Stomach (tissue), 9 donors: ENCODE measurements around the gene CNOT11. TPM values are rescaled to one million over a fixed set of nuclear protein-coding genes. Genes with fewer than 3 reads are reported as not detected.

Source experiments
- DNase-seq, 2 donors: peaks; one replicate each; pipeline versions ENCODE4 v3.0.0 to v3.0.0-alpha.2; 2013 to 2019
- H3K27ac ChIP-seq, 5 donors: fragments of 200-600 bp in 4 of 5; sonication (generic) in 4 of 5; one replicate each; pipeline ENCODE4 v1.5.1; 2013 to 2019; ENCODE audit warnings: mild to moderate bottlenecking in 1 of 5, moderate library complexity in 1 of 5
- H3K27me3 ChIP-seq, 3 donors: fragments of 200-600 bp; sonication (generic); one replicate each; pipeline ENCODE4 v1.5.1; 2017 to 2019; ENCODE audit warnings: mixed run types in 1 of 3
- H3K36me3 ChIP-seq, 4 donors: fragments of 200-600 bp; sonication (generic); 1 replicate in 3 of 4; 2 replicates in 1 of 4; pipeline ENCODE4 v1.5.1; 2016 to 2019
- H3K4me1 ChIP-seq, 4 donors: fragments of 200-600 bp; sonication (generic); one replicate each; pipeline ENCODE4 v1.5.1; 2016 to 2019
- H3K4me3 ChIP-seq, 4 donors: fragments of 200-600 bp; sonication (generic) in 3 of 4; one replicate each; pipeline ENCODE4 v1.5.1; 2016 to 2019; ENCODE audit warnings: mild to moderate bottlenecking in 1 of 4
- H3K9me3 ChIP-seq, 4 donors: fragments of 200-600 bp; sonication (generic); one replicate each; pipeline ENCODE4 v1.5.1; 2016 to 2019
- EP300 ChIP-seq: sonication (generic); formaldehyde crosslinking; IDR thresholded peaks from one replicate; pipeline ENCODE4 v1.6.1; 2017; ENCODE audit warnings: antibody characterized with exemption
- POLR2A ChIP-seq, 4 donors: fragments of 450-650 bp; IDR thresholded peaks; one replicate each; pipeline ENCODE4 v1.6.1; 2016; ENCODE audit warnings: antibody characterized with exemption in 4 of 4, control low read depth in 2 of 4, mild to moderate bottlenecking in 1 of 4, moderate library complexity in 1 of 4
- POLR2AphosphoS5 ChIP-seq, 3 donors: sonication (generic); formaldehyde crosslinking; IDR thresholded peaks; one replicate each; pipeline ENCODE4 v1.6.1; 2016; ENCODE audit warnings: antibody characterized with exemption in 3 of 3
- WGBS, 5 donors: extraction: QIAGEN DNeasy Blood & Tissue Kit in 3 of 5; methylation state at CpG; one replicate each; pipeline versions ENCODE4 v1.1.5 to v1.1.7; 2013 to 2018; 5-methylcytosine and 5-hydroxymethylcytosine counted together
- intact Hi-C: fragments of 100-400 bp; cut with DNase I; formaldehyde crosslinking; loops from one replicate; pipeline ENCODE4 v1.15.1; 2023; ENCODE audit warnings: low total_unique reads
- polyA plus RNA-seq, 3 donors: library from polyadenylated mRNA; stranded (reverse); fragments of 200-250 nt; gene quantifications; one replicate each; pipeline ENCODE4 v1.2.3, GENCODE V29; 2013
- total RNA-seq, 5 donors: library from RNA; depleted of rRNA; stranded (reverse); fragments of >200 nt; gene quantifications; one replicate each; pipeline versions ENCODE4 v1.1.0 to v1.2.3, GENCODE V29; 2014 to 2016
- TF ChIP-seq, protein P1 (sequence below), 7 experiments: fragments of 450-650 bp in 4 of 7; fragments of 200-600 bp in 3 of 7; sonication (generic) in 3 of 7; IDR thresholded peaks; one replicate each; pipeline ENCODE4 v1.5.1; 2016 to 2019; ENCODE audit warnings: antibody characterized with exemption in 7 of 7, control low read depth in 2 of 7, mild to moderate bottlenecking in 1 of 7
- donor health status: healthy with polysubstance abuse.
- donor health status: Bipolar disorder and iron deficiency.
- donor health status: healthy.

CNOT11 gene
- total and polyA plus RNA-seq, 8 donors = 9.3 to 71.4 (median 23.3) TPM

DNA sequence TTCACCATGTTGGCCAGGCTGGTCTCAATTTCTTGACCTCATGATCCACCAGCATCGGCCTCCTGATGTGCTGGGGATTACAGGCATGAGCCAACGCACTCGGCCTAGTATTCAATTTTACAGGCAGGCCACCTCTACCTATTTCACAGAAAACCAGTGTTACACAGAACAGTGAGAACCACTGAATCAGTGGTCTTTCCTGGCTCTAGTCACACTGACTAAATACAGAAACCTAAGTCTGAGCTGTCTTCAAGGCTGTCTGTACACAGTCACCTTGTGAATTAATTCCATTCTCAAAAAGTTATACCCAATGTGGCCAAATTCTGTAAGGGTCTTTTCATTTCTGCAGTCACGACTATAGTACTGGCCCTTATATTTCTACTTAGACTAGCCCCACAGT lies 52.3 kb downstream of the CNOT11 start:
- Histone ChIP-seq H3K27ac (peak overlapping the region in 3 of 5 donors; percentile 64 to 95 (median 95)), H3K27me3 (no peaks in the 10 kb centered on the region), H3K9me3 (no peaks in the 10 kb centered on the region), H3K36me3 (peaks cover 0 to 15% (median 4%) of the 10 kb centered on the region in 4 donors), H3K4me1 (peaks cover 41 to 82% (median 62%) of the 10 kb centered on the region in 4 donors), H3K4me3 (peak overlapping the region in 2 of 4 donors; percentile 79 to 92)
- no peak for DNase-seq
- intact Hi-C loops = no loop called here
- 77 to 87% (median 83%) methylated on average over 4 of the region's 4 CpGs for WGBS, 5 donors
- TF ChIP-seq POLR2AphosphoS5 (IDR thresholded peaks at IDR 0.05) (no peak), EP300 (no peak), POLR2A (IDR thresholded peaks at IDR 0.05) (no peak)
- TF ChIP-seq, protein P1, sequence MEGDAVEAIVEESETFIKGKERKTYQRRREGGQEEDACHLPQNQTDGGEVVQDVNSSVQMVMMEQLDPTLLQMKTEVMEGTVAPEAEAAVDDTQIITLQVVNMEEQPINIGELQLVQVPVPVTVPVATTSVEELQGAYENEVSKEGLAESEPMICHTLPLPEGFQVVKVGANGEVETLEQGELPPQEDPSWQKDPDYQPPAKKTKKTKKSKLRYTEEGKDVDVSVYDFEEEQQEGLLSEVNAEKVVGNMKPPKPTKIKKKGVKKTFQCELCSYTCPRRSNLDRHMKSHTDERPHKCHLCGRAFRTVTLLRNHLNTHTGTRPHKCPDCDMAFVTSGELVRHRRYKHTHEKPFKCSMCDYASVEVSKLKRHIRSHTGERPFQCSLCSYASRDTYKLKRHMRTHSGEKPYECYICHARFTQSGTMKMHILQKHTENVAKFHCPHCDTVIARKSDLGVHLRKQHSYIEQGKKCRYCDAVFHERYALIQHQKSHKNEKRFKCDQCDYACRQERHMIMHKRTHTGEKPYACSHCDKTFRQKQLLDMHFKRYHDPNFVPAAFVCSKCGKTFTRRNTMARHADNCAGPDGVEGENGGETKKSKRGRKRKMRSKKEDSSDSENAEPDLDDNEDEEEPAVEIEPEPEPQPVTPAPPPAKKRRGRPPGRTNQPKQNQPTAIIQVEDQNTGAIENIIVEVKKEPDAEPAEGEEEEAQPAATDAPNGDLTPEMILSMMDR (IDR thresholded peaks at IDR 0.05) = no peak

GRCh38 chr2:101305492-101306078 lies 52.9 kb downstream of the CNOT11 start:
- H3K9me3 ChIP-seq = no peaks in the 10 kb centered on the region
- DNase-seq = no peak
- H3K4me1 ChIP-seq = peaks cover 37 to 77% (median 57%) of the 10 kb centered on the region in 4 donors
- TF ChIP-seq EP300 (no peak), POLR2A (IDR thresholded peaks at IDR 0.05) (no peak), POLR2AphosphoS5 (IDR thresholded peaks at IDR 0.05) (peak in 1 of 3 donors; percentile 53)
- TF ChIP-seq, protein P1 (IDR thresholded peaks at IDR 0.05) = no peak
- H3K4me3 ChIP-seq = peak overlapping the region; percentile 79 to 92 (median 89)
- intact Hi-C loops = no loop called here
- peaks cover 0 to 15% (median 4%) of the 10 kb centered on the region in 4 donors for H3K36me3 ChIP-seq
- H3K27ac ChIP-seq = peak overlapping the region in 3 of 5 donors; percentile 94 to 95 (median 95)
- whole genome bisulfite sequencing, 5 donors = 58 to 65% (median 63%) methylated on average over 7 of the region's 7 CpGs
- H3K27me3 ChIP-seq = no peaks in the 10 kb centered on the region

DNA sequence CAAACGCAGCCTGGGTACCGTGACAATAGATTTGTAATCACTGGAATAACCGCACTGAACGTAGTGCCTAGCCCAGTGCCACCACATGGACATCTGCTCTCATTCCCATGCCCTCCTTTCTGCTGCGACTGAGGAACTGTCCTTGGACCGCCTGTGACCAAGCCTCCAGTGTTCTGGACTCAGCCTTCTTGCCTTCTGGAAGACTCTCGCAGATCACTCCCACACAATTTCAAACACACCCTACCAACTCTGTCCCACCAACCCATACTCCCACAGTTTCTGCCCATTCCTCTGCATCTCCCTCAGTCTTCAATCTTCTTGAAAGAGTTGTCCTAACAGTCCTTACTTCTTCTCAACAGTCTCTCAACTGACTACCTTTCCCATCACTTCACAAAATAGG lies 53.7 kb downstream of the CNOT11 start:
- H3K27me3 ChIP-seq = no peaks in the 10 kb centered on the region
- intact Hi-C loops = no loop called here
- H3K4me3 ChIP-seq = peak overlapping the region; percentile 79 to 92 (median 89)
- peak overlapping the region; percentile 22 to 95 (median 94) for H3K27ac ChIP-seq
- H3K4me1 ChIP-seq = peaks cover 34 to 73% (median 54%) of the 10 kb centered on the region in 4 donors
- H3K9me3 ChIP-seq = no peaks in the 10 kb centered on the region
- TF ChIP-seq POLR2A (IDR thresholded peaks at IDR 0.05) (no peak), EP300 (no peak), POLR2AphosphoS5 (IDR thresholded peaks at IDR 0.05) (no peak)
- peaks cover 0 to 10% (median 4%) of the 10 kb centered on the region in 4 donors for H3K36me3 ChIP-seq
- WGBS, 5 donors = 25 to 36% (median 27%) methylated on average over 7 of the region's 7 CpGs
- DNase-seq = peak in 1 of 2 donors; percentile 22

GRCh38 chr2:101307503-101307902 lies 54.8 kb downstream of the CNOT11 start:
- H3K4me3 ChIP-seq = peak overlapping the region; percentile 79 to 92 (median 89)
- peaks cover 0 to 3% (median under 1%) of the 10 kb centered on the region in 4 donors for H3K36me3 ChIP-seq
- no peaks in the 10 kb centered on the region for H3K9me3 ChIP-seq
- peaks cover 29 to 65% (median 45%) of the 10 kb centered on the region in 4 donors for H3K4me1 ChIP-seq
- TF ChIP-seq POLR2A (IDR thresholded peaks at IDR 0.05) (no peak), EP300 (no peak), POLR2AphosphoS5 (IDR thresholded peaks at IDR 0.05) (no peak)
- TF ChIP-seq, protein P1 (IDR thresholded peaks at IDR 0.05) = no peak
- DNase-seq = no peak
- 9 to 30% (median 20%) methylated on average over 9 of the region's 9 CpGs for WGBS, 5 donors
- H3K27ac ChIP-seq = peak overlapping the region; percentile 87 to 95 (median 94)
- H3K27me3 ChIP-seq = no peaks in the 10 kb centered on the region
- intact Hi-C loops = no loop called here

- H3K9me3 ChIP-seq = no peaks in the 10 kb centered on the region
- 0 to 5% (median 1%) methylated on average over 21 to 57 of the region's 57 CpGs for WGBS, 5 donors
- intact Hi-C loops = no loop called here
- TF ChIP-seq POLR2A (IDR thresholded peaks at IDR 0.05) (no peak), EP300 (no peak), POLR2AphosphoS5 (IDR thresholded peaks at IDR 0.05) (no peak)
- TF ChIP-seq, protein P1 (IDR thresholded peaks at IDR 0.05) = no peak
- peak overlapping the region; percentile 87 to 95 (median 94) for H3K27ac ChIP-seq
- peak overlapping the region; percentile 79 to 92 (median 89) for H3K4me3 ChIP-seq
- H3K36me3 ChIP-seq = no peaks in the 10 kb centered on the region
- peaks cover 26 to 60% (median 41%) of the 10 kb centered on the region in 4 donors for H3K4me1 ChIP-seq
- DNase-seq = peak in 1 of 2 donors; percentile 68
- no peaks in the 10 kb centered on the region for H3K27me3 ChIP-seq
Observed at GRCh38 chr2:101307950-101308431, 55.3 kb downstream of the CNOT11 start.
